ENCODE measurements around the gene MERTK. TPM values are rescaled to one million over a fixed set of nuclear protein-coding genes. Genes with fewer than 3 reads are reported as not detected.

MERTK gene
- total RNA-seq, 1 donor from 2014 or later: not detected

DNA sequence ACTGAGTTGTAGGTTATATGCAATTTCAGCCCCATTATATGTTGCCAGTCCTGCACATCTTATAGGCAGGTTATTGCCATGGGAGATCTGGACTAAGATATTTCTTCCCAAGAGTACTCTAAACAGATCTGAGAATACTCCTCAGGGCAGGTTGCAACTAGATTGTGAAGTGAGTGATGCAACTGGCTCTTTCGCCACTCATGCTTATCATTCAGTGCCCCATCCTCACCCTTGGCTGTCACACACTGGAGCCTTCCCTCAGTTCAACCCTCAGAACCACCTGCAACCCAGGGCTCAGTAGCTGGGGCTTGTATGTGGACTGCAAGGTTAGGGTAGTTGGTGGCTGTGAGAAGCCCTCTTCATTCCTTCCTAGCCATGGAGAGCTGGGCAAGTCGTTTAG lies 14.1 kb downstream of the MERTK start:
- DNase-seq (no peak), ATAC-seq (ENCODE audit: low read depth) (no peak)
- CTCF ChIA-PET: no interaction called here
- intact Hi-C loops (cut with micrococcal nuclease): no loop called here
- Mint-ChIP-seq H3K27me3 (no peaks in the 10 kb centered on the region), H3K9me3 (no peaks in the 10 kb centered on the region), H3K27ac (no peak overlapping the region), H3K4me3 (no peak overlapping the region), H3K4me1 (peaks cover 3% of the 10 kb centered on the region), H3K36me3 (ENCODE audit: low read depth) (no peaks in the 10 kb centered on the region)
- POLR2A ChIA-PET: no interaction called here
- TF ChIP-seq, protein P1, sequence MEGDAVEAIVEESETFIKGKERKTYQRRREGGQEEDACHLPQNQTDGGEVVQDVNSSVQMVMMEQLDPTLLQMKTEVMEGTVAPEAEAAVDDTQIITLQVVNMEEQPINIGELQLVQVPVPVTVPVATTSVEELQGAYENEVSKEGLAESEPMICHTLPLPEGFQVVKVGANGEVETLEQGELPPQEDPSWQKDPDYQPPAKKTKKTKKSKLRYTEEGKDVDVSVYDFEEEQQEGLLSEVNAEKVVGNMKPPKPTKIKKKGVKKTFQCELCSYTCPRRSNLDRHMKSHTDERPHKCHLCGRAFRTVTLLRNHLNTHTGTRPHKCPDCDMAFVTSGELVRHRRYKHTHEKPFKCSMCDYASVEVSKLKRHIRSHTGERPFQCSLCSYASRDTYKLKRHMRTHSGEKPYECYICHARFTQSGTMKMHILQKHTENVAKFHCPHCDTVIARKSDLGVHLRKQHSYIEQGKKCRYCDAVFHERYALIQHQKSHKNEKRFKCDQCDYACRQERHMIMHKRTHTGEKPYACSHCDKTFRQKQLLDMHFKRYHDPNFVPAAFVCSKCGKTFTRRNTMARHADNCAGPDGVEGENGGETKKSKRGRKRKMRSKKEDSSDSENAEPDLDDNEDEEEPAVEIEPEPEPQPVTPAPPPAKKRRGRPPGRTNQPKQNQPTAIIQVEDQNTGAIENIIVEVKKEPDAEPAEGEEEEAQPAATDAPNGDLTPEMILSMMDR (IDR thresholded peaks at IDR 0.05): no peak

DNA sequence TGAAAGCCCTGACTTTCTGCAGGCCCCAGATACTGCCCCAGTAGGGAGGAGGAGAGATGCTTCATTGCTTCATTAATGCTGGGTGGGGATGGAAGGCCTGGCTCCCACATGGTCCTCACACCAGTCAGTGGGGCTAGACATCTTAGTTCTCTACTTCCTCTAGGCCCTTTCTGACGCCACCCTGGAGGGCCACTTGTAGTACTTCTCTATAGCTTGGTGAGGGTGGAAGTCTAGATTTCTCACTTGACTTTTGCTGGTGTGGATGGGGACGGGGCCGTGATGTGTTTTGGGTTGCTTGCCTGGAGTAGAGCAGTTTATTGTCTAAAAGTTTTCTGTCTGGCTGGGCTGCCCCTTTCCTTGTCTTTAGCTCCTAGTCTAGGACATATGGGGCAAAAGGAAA lies 18.7 kb downstream of the MERTK start:
- Mint-ChIP-seq H3K4me1 (no peaks in the 10 kb centered on the region), H3K36me3 (ENCODE audit: low read depth) (no peaks in the 10 kb centered on the region), H3K27me3 (peaks cover 10% of the 10 kb centered on the region), H3K9me3 (no peaks in the 10 kb centered on the region), H3K4me3 (no peak overlapping the region), H3K27ac (no peak overlapping the region)
- TF ChIP-seq, protein P1 (IDR thresholded peaks at IDR 0.05): no peak
- no peak for DNase-seq
- ATAC-seq (ENCODE audit: low read depth): no peak
- ChIA-PET POLR2A (no interaction called here), CTCF (no interaction called here)
- intact Hi-C loops (cut with micrococcal nuclease): no loop called here

DNA sequence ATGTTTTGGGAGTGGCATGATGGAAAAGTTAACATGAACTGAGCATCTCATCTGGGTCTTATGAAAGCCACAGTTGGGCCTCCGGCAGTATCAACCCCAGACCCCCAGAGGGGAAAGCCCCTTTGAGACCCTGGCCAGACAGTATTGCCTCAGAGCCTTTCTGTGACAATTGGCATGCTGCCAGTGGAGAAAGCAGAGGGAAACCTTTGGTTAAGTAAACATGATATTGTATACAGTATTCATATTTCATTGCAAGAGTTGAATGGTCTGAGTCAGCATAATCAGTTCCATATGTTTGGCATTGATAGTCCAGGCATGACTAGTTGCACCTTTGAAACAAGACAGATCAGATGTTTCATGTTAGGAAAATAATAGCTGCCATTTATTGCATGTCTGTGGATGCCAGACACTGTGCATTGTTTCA lies 20.0 kb downstream of the MERTK start:
- ChIA-PET POLR2A (no interaction called here), CTCF (no interaction called here)
- Mint-ChIP-seq H3K27ac (no peak overlapping the region), H3K4me3 (no peak overlapping the region), H3K4me1 (no peaks in the 10 kb centered on the region), H3K36me3 (ENCODE audit: low read depth) (no peaks in the 10 kb centered on the region), H3K27me3 (peaks cover 10% of the 10 kb centered on the region), H3K9me3 (no peaks in the 10 kb centered on the region)
- TF ChIP-seq, protein P1 (IDR thresholded peaks at IDR 0.05): no peak
- intact Hi-C loops (cut with micrococcal nuclease): no loop called here
- ATAC-seq (ENCODE audit: low read depth) (no peak), DNase-seq (no peak)

DNA sequence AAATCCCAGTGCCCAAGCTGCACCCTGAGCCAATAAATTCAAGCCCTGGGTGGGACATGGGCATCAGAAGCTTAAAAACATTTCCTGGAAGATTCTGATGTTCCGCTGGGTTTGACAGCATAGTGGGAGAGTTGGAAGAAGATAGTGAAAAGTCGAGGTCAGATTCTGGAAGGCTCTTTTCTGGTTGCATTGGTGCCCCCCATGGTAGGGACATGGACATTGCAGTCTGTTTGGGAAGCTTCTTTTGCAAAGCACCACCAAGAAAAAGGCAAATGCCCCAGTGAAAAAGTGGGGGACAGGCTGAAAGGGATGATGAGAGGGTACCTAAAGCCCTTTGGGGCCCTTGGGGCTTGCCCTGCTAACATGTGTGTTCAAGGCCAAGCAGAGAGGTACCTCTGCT lies 21.0 kb downstream of the MERTK start:
- no peak overlapping the region for H3K27ac Mint-ChIP-seq

DNA sequence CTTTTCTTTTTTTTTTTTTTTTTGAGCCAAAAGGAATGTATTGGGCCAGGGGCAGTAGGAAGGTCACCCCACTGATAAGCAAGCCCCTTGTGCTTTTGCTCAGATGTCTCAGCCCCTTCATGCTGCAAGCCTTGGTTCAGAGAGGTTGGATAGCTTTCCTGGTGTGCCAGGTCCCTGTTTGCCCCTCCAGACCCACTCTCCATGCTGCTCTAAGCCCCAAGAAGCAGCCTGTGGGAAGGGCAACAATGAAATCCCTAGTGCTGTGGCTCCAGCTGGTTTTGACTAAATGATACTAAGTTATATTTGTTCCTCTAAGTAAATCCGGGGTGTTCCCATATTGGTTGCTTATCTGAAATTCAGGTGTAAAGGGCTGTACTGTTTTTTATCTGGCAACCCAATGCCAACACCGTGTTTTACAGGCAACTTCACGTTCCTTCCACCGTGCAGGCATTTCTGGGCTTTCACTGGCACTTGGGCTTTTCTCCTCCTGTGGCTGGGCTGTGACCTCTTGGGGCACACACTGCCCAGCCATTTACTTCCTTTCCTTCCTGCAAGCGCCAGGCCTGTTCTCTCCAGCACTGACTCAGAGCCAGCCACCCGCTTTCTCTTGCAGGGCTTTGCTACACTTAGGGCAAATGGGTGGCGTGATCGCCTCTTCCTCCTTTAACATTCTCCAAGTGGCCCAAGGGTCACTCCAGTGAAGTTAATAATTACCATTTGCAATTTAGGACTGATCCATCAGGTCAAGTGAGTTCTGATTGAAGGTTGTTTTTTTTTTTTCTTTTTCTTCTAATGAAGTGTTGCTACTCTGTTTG lies 21.6 kb downstream of the MERTK start:
- no peak for DNase-seq
- H3K27me3 Mint-ChIP-seq: peaks cover 10% of the 10 kb centered on the region
- TF ChIP-seq, protein P1 (IDR thresholded peaks at IDR 0.05): no peak
- no peak overlapping the region for H3K4me3 Mint-ChIP-seq
- no peak overlapping the region for H3K27ac Mint-ChIP-seq
- H3K9me3 Mint-ChIP-seq: no peaks in the 10 kb centered on the region
- CTCF ChIA-PET: no interaction called here
- ATAC-seq (ENCODE audit: low read depth): no peak
- intact Hi-C loops (cut with micrococcal nuclease): no loop called here
- H3K4me1 Mint-ChIP-seq: no peaks in the 10 kb centered on the region
- no peaks in the 10 kb centered on the region for H3K36me3 Mint-ChIP-seq (ENCODE audit: low read depth)
- POLR2A ChIA-PET: no interaction called here

More for the DNA sequence above, 21.0 kb downstream of the MERTK start:
- TF ChIP-seq, protein P1 (IDR thresholded peaks at IDR 0.05): no peak
- Mint-ChIP-seq H3K4me1 (no peaks in the 10 kb centered on the region), H3K9me3 (no peaks in the 10 kb centered on the region), H3K27me3 (peaks cover 10% of the 10 kb centered on the region), H3K4me3 (no peak overlapping the region), H3K36me3 (ENCODE audit: low read depth) (no peaks in the 10 kb centered on the region)
- CTCF ChIA-PET: no interaction called here
- DNase-seq: no peak
- POLR2A ChIA-PET: no interaction called here
- ATAC-seq (ENCODE audit: low read depth): no peak
- intact Hi-C loops (cut with micrococcal nuclease): no loop called here
